Measurements from ENCODE around the gene GAS6.

DNA sequence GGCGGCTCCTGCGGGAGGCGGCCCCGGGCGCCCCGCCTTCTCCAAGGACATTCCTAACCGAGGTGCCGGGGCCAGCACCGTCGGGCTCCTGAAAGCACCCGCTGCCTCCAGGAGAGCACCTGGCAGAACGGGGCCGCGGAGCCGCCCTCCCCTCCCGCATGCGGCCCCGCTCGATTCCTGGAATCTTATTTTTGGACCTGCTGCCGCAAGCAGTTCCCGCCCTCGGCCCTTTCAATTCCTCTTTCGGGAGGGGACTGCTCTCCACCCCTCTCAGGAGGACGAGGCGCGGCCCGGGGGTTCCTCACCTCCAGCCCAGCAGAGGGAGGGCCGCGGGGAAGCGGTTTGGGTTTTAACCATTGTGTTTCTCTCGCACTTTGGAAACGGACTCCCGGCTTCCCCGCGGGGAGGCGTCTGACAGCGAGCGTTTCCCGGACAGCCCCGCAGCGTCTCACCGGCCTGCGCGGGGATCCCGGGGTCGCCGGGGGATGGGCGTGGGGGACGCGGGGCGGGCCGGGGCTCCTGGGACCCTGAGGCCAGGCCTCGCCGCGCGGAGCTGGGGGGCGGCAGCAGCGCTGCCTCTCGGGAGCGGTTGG lies 849 bp downstream of the GAS6 start:
- TF ChIP-seq CTCF (IDR thresholded peaks at IDR 0.05) = no peak
- no peak for TF ChIP-seq POLR2A (IDR thresholded peaks at IDR 0.05)

Data from uterus (tissue), 2 donors.